Stomach (tissue), 9 donors: ENCODE measurements around the gene MAGI2. TPM values are rescaled to one million over a fixed set of nuclear protein-coding genes. Genes with fewer than 3 reads are reported as not detected.

Experiments
- DNase-seq, 2 donors: peaks; one replicate each; pipeline versions ENCODE4 v3.0.0 to v3.0.0-alpha.2; 2013 to 2019
- H3K27ac ChIP-seq, 5 donors: fragments of 200-600 bp in 4 of 5; sonication (generic) in 4 of 5; one replicate each; pipeline ENCODE4 v1.5.1; 2013 to 2019; ENCODE audit warnings: mild to moderate bottlenecking in 1 of 5, moderate library complexity in 1 of 5
- H3K27me3 ChIP-seq, 3 donors: fragments of 200-600 bp; sonication (generic); one replicate each; pipeline ENCODE4 v1.5.1; 2017 to 2019; ENCODE audit warnings: mixed run types in 1 of 3
- H3K36me3 ChIP-seq, 4 donors: fragments of 200-600 bp; sonication (generic); 1 replicate in 3 of 4; 2 replicates in 1 of 4; pipeline ENCODE4 v1.5.1; 2016 to 2019
- H3K4me1 ChIP-seq, 4 donors: fragments of 200-600 bp; sonication (generic); one replicate each; pipeline ENCODE4 v1.5.1; 2016 to 2019
- H3K4me3 ChIP-seq, 4 donors: fragments of 200-600 bp; sonication (generic) in 3 of 4; one replicate each; pipeline ENCODE4 v1.5.1; 2016 to 2019; ENCODE audit warnings: mild to moderate bottlenecking in 1 of 4
- H3K9me3 ChIP-seq, 4 donors: fragments of 200-600 bp; sonication (generic); one replicate each; pipeline ENCODE4 v1.5.1; 2016 to 2019
- CTCF ChIP-seq, 7 experiments: fragments of 450-650 bp in 4 of 7; fragments of 200-600 bp in 3 of 7; sonication (generic) in 3 of 7; IDR thresholded peaks; one replicate each; pipeline ENCODE4 v1.5.1; 2016 to 2019; ENCODE audit warnings: antibody characterized with exemption in 7 of 7, control low read depth in 2 of 7, mild to moderate bottlenecking in 1 of 7
- EP300 ChIP-seq: sonication (generic); formaldehyde crosslinking; IDR thresholded peaks from one replicate; pipeline ENCODE4 v1.6.1; 2017; ENCODE audit warnings: antibody characterized with exemption
- POLR2A ChIP-seq, 4 donors: fragments of 450-650 bp; IDR thresholded peaks; one replicate each; pipeline ENCODE4 v1.6.1; 2016; ENCODE audit warnings: antibody characterized with exemption in 4 of 4, control low read depth in 2 of 4, mild to moderate bottlenecking in 1 of 4, moderate library complexity in 1 of 4
- POLR2AphosphoS5 ChIP-seq, 3 donors: sonication (generic); formaldehyde crosslinking; IDR thresholded peaks; one replicate each; pipeline ENCODE4 v1.6.1; 2016; ENCODE audit warnings: antibody characterized with exemption in 3 of 3
- WGBS, 5 donors: extraction: QIAGEN DNeasy Blood & Tissue Kit in 3 of 5; methylation state at CpG; one replicate each; pipeline versions ENCODE4 v1.1.5 to v1.1.7; 2013 to 2018; 5-methylcytosine and 5-hydroxymethylcytosine counted together
- intact Hi-C: fragments of 100-400 bp; cut with DNase I; formaldehyde crosslinking; loops from one replicate; pipeline ENCODE4 v1.15.1; 2023; ENCODE audit warnings: low total_unique reads
- polyA plus RNA-seq, 3 donors: library from polyadenylated mRNA; stranded (reverse); fragments of 200-250 nt; gene quantifications; one replicate each; pipeline ENCODE4 v1.2.3, GENCODE V29; 2013
- total RNA-seq, 5 donors: library from RNA; depleted of rRNA; stranded (reverse); fragments of >200 nt; gene quantifications; one replicate each; pipeline versions ENCODE4 v1.1.0 to v1.2.3, GENCODE V29; 2014 to 2016
- donor health status: healthy with polysubstance abuse.
- donor health status: Bipolar disorder and iron deficiency.
- donor health status: healthy.

Gene MAGI2
- total and polyA plus RNA-seq, 8 donors = 0.92 to 53.9 (median 5.8) TPM

- no peaks in the 10 kb centered on the region for H3K9me3 ChIP-seq
- DNase-seq = no peak
- TF ChIP-seq EP300 = no peak
- no peak for TF ChIP-seq POLR2A (IDR thresholded peaks at IDR 0.05)
- no peak for TF ChIP-seq CTCF (IDR thresholded peaks at IDR 0.05)
- no peak for TF ChIP-seq POLR2AphosphoS5 (IDR thresholded peaks at IDR 0.05)
- H3K36me3 ChIP-seq = no peaks in the 10 kb centered on the region
- H3K4me1 ChIP-seq = no peaks in the 10 kb centered on the region
- no peaks in the 10 kb centered on the region for H3K27me3 ChIP-seq
- WGBS, 5 donors = 61 to 93% (median 88%) methylated on average over 1 of the region's 1 CpG
- no peak overlapping the region for H3K27ac ChIP-seq
- H3K4me3 ChIP-seq = no peak overlapping the region
- intact Hi-C loops = no loop called here
Observed at GRCh38 chr7:78197447-78197846, 1256.0 kb downstream of the MAGI2 start.

- Histone ChIP-seq H3K4me1 (no peaks in the 10 kb centered on the region), H3K36me3 (no peaks in the 10 kb centered on the region), H3K27ac (no peak overlapping the region), H3K27me3 (no peaks in the 10 kb centered on the region), H3K4me3 (no peak overlapping the region), H3K9me3 (no peaks in the 10 kb centered on the region)
- intact Hi-C loops = no loop called here
- no peak for DNase-seq
- no peak for TF ChIP-seq POLR2AphosphoS5 (IDR thresholded peaks at IDR 0.05)
- TF ChIP-seq EP300 = no peak
- TF ChIP-seq POLR2A (IDR thresholded peaks at IDR 0.05) = no peak
- TF ChIP-seq CTCF (IDR thresholded peaks at IDR 0.05) = no peak
- 78 to 87% (median 82%) methylated on average over 6 of the region's 6 CpGs for WGBS, 5 donors
Observed at GRCh38 chr7:78195281-78195680, 1258.2 kb downstream of the MAGI2 start.

- H3K4me1 ChIP-seq = no peaks in the 10 kb centered on the region
- no peaks in the 10 kb centered on the region for H3K36me3 ChIP-seq
- no peaks in the 10 kb centered on the region for H3K27me3 ChIP-seq
- no peak for DNase-seq
- no peak overlapping the region for H3K27ac ChIP-seq
- H3K4me3 ChIP-seq = no peak overlapping the region
- WGBS, 5 donors = 71 to 83% (median 80%) methylated on average over 6 of the region's 6 CpGs
- intact Hi-C loops = no loop called here
- TF ChIP-seq EP300 = no peak
- no peaks in the 10 kb centered on the region for H3K9me3 ChIP-seq
Observed at GRCh38 chr7:78194611-78195010, 1258.9 kb downstream of the MAGI2 start.

GRCh38 chr7:78191475-78192079, 1261.9 kb downstream of the MAGI2 start:
- WGBS, 5 donors = 73 to 82% (median 81%) methylated on average over 9 of the region's 9 CpGs
- Histone ChIP-seq H3K27ac (no peak overlapping the region), H3K4me1 (no peaks in the 10 kb centered on the region), H3K9me3 (no peaks in the 10 kb centered on the region), H3K27me3 (no peaks in the 10 kb centered on the region), H3K4me3 (no peak overlapping the region), H3K36me3 (no peaks in the 10 kb centered on the region)
- intact Hi-C loops = no loop called here
- DNase-seq = no peak
- TF ChIP-seq POLR2AphosphoS5 (IDR thresholded peaks at IDR 0.05) (no peak), CTCF (IDR thresholded peaks at IDR 0.05) (no peak), POLR2A (IDR thresholded peaks at IDR 0.05) (no peak), EP300 (no peak)

- DNase-seq = no peak
- Histone ChIP-seq H3K4me1 (no peaks in the 10 kb centered on the region), H3K27ac (no peak overlapping the region), H3K27me3 (no peaks in the 10 kb centered on the region), H3K36me3 (no peaks in the 10 kb centered on the region), H3K9me3 (no peaks in the 10 kb centered on the region), H3K4me3 (no peak overlapping the region)
- intact Hi-C loops = no loop called here
- TF ChIP-seq POLR2A (IDR thresholded peaks at IDR 0.05) = no peak
- TF ChIP-seq EP300 = no peak
- no peak for TF ChIP-seq POLR2AphosphoS5 (IDR thresholded peaks at IDR 0.05)
- no peak for TF ChIP-seq CTCF (IDR thresholded peaks at IDR 0.05)
Observed at GRCh38 chr7:78189762-78190161, 1263.7 kb downstream of the MAGI2 start.
